Activated naive CD4-positive, alpha-beta T cell (primary cell): ENCODE data around the gene PELI1.

ENCODE experiments used
- DNase-seq, 4 experiments: peaks; one replicate each; lab custom pipeline; 2025; lab: John Stamatoyannopoulos, UW

PELI1 gene

GRCh38 chr2:64153811-64154210, 9.6 kb upstream of the PELI1 start:
- DNase-seq, result no peak

DNA sequence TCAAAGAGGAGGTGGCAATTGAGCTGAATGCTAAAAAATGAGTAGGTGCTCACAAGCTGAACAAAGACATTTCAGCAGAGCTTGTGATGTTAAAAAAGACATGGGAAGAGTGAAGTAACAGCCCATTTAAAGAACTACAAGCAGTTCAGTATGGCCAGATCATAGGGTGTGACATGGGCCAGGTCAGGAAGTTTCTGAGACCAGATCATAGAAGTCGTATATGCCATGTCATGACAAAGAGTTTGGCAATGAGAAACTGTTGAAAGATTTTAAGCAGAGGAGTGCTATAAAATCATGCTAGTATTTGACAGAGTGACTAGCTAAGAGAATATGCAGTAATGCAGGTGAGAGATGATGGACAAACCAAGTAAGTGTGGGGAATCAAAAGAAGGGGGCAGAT, 7.3 kb upstream of the PELI1 start:
- DNase-seq, result no peak

GRCh38 chr2:64145714-64146113, 1.5 kb upstream of the PELI1 start:
- no peak for DNase-seq

GRCh38 chr2:64145119-64145518, 899 bp upstream of the PELI1 start:
- no peak for DNase-seq

GRCh38 chr2:64143169-64144056, 807 bp downstream of the PELI1 start:
- DNase-seq, result peak in 1 of 4 experiments; percentile 29

GRCh38 chr2:64142741-64143168, 1.5 kb downstream of the PELI1 start:
- DNase-seq, result no peak

DNA sequence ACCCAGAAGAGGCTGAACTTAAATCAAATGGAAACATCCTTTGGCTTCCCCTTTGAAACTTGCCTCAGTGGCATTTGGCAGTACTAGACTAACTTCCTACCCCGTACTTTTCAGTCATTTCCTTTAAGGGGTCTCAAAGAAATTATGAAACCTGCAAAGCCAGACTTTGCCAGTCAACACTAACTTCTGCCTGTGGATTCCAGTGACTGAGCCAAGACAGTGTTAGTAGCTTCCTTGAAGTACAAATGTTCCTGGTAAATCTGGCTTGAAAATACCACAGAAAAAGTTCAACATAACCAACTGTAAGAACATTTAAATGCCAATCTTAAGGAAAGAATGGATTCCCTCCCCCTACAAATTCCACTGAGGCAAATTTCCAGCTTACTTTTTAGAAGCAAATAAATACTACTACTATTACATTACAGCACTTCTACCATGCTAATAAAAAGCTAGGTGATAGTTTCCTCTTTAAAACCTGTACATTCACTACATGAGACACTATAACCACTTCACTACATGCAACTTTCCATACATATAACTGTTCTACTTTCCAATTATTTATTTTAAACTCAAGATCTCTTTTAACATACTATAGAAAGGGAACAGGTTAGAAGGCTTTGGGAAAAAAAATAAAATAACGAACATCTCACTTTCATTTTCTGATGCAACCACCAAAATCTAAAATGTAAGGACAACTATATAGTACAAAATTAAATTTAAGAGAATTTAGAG, 2.4 kb downstream of the PELI1 start:
- DNase-seq, result no peak

- DNase-seq, result no peak
Observed at GRCh38 chr2:64140665-64141200, 3.5 kb downstream of the PELI1 start.

- DNase-seq, result no peak
Observed at GRCh38 chr2:64139956-64140355, 4.3 kb downstream of the PELI1 start.

- no peak for DNase-seq
Observed at GRCh38 chr2:64137996-64138395, 6.2 kb downstream of the PELI1 start.

DNA sequence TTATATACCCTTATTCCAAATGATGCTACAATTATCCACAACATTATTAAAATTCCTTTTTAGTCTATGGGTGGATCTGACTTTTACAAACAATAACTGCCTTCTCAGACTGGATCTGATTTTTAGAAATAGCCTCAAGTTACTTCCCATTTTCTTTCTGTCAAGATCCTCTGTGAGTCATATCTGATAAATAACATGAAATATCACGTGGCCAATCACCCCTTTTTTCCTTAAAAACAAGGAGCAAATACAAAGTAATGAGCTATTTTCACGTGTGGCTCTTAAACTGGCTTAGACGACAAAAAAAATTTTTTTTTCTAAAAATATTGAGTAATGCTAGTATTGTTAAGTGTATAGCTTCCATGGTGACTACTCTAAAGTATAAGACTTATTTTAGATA, 6.7 kb downstream of the PELI1 start:
- no peak for DNase-seq

GRCh38 chr2:64135421-64135820, 8.8 kb downstream of the PELI1 start:
- DNase-seq, result no peak

- no peak for DNase-seq
Observed at GRCh38 chr2:64134813-64135212, 9.4 kb downstream of the PELI1 start.

- DNase-seq, result no peak
Observed at GRCh38 chr2:64133828-64134227, 10.4 kb downstream of the PELI1 start.

DNA sequence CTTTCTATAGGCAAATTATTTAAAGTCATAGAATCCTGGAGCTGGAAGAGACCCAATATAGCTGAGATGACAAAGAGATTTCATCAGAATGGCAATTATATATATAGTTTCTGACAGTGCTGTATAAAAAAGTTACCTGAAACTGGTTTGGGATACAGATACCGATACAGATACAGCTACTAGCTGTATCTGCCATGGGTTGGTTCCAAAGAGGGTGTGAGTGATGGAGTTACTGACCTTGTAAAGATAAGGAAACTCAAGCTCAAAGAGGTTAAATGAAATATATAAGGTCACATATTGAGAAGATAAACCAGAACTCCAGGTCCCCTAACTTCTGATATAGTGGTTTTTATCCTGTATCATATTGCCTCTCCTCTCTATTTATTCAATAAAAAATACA, 10.9 kb downstream of the PELI1 start:
- no peak for DNase-seq

DNA sequence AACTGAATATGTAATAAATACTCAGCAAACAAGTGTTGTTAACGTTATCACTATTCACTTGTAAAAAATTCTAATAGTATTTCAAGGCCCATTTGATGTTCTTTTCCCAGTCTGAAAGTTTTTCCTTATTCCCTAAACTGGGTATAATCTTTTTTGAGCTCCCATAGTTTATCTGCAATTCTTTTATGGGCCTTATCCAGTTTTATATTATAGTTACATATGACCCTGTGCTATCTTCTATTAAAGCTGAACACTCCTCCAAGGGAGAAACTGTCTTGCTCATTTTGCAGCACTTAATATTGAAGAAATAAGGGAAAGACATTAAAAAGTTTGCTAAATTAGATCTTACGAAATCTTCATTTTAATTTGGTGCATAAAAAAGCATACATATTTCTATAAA, 13.9 kb downstream of the PELI1 start:
- no peak for DNase-seq

DNA sequence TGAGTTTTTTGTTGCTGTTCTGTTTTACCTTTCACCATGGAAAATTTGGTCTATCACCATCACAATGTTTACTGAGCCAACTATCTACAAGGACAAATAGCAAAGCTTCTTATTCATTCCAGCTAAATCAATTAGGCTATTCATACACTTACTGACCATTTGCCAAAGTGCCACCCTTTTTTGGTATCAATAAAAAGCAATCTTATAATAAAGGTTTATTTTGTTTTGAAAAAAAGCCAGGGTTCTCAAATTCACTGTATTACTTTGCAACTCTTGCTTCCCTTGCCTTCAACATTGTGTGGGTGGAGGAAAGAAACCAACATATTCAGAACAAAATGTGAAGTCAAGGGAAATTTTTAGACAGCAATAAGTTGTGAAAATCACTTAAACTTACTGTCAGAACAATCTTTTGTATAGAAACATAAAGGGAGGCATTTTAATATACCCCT, 15.3 kb downstream of the PELI1 start:
- DNase-seq, result no peak

DNA sequence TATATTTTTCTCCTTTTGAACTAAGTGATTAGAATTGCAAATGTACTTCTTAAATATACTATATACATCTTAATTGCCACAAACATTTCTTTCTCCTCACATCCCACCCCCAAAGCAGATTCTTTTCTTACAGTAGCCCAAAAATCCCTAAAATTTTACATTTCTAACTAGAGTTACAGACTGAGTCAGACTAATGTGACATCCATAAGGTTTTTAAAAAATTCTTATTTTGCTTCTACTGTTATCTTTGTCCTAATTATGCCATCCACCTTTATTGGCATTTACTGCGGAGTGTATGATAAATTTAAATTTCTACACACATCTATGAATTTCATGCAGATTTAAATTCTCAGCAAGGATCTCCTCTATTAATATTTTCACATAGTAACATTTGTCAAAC, 15.8 kb downstream of the PELI1 start:
- no peak for DNase-seq

- DNase-seq, result no peak
Observed at GRCh38 chr2:64127119-64127518, 17.1 kb downstream of the PELI1 start.

- no peak for DNase-seq
Observed at GRCh38 chr2:64126601-64127000, 17.6 kb downstream of the PELI1 start.

- DNase-seq, result no peak
Observed at GRCh38 chr2:64124571-64124970, 19.6 kb downstream of the PELI1 start.

GRCh38 chr2:64124168-64124567, 20.1 kb downstream of the PELI1 start:
- DNase-seq, result no peak

GRCh38 chr2:64123740-64124139, 20.5 kb downstream of the PELI1 start:
- DNase-seq, result no peak
